Measurements from ENCODE around the gene DCDC2. TPM values are rescaled to one million over a fixed set of nuclear protein-coding genes. Genes with fewer than 3 reads are reported as not detected.

DCDC2 gene
- total RNA-seq, 3 donors from 2014 or later = 8.9 to 9.5 TPM; not detected in 1

DNA sequence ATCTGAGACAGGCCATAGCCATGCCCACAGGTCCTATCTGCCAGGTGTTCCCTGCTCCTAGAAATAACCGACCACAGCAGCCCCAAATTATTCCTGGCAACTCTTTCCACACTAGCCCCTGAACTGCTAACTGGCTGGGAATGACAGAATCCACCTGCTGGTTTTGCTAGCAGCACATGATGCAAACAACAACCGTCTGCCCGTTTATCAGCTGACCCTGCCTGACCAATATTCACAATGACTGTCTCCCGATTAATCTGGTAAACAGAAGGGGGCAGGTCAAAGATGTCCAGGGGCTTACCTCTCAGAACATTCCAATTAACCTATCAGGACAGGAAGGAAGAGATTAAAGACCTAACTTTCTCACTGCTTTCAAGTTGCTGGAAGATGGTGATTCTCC, 130.3 kb downstream of the DCDC2 start:
- Histone ChIP-seq H3K4me1 (no peaks in the 10 kb centered on the region), H3K4me3 (no peak overlapping the region), H3K9me3 (no peaks in the 10 kb centered on the region), H3K27me3 (no peaks in the 10 kb centered on the region), H3K27ac (no peak overlapping the region), H3K36me3 (no peaks in the 10 kb centered on the region)
- TF ChIP-seq POLR2AphosphoS5 (IDR thresholded peaks at IDR 0.05) (no peak), POLR2A (IDR thresholded peaks at IDR 0.05) (no peak)
- TF ChIP-seq, protein P1, sequence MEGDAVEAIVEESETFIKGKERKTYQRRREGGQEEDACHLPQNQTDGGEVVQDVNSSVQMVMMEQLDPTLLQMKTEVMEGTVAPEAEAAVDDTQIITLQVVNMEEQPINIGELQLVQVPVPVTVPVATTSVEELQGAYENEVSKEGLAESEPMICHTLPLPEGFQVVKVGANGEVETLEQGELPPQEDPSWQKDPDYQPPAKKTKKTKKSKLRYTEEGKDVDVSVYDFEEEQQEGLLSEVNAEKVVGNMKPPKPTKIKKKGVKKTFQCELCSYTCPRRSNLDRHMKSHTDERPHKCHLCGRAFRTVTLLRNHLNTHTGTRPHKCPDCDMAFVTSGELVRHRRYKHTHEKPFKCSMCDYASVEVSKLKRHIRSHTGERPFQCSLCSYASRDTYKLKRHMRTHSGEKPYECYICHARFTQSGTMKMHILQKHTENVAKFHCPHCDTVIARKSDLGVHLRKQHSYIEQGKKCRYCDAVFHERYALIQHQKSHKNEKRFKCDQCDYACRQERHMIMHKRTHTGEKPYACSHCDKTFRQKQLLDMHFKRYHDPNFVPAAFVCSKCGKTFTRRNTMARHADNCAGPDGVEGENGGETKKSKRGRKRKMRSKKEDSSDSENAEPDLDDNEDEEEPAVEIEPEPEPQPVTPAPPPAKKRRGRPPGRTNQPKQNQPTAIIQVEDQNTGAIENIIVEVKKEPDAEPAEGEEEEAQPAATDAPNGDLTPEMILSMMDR (IDR thresholded peaks at IDR 0.05) = no peak
- no peak for DNase-seq (ENCODE audit: low spot score in 2 of 2)
- intact Hi-C loops (cut with DNase I; ENCODE audit: low total_unique reads) = no loop called here

DNA sequence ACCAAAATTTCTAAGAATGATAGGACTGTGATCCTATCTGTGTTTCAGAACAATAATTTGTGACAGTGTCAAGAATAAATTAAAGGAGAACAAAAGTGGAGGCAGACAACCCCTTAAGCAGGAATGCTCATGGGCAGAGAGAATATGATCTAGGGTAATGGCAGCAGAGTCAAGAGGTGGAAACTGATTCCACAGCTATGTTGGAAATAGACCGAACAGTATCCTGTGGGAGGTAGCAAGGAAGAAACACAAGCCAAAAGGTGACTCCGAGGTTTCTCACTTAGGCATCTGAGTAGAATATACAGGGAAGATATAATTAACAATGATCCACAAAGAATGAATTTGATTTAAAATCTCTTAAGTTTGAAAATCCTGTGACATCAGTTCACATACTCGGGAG, 131.3 kb downstream of the DCDC2 start:
- intact Hi-C loops (cut with DNase I; ENCODE audit: low total_unique reads) = no loop called here
- H3K27me3 ChIP-seq = no peaks in the 10 kb centered on the region
- H3K9me3 ChIP-seq = no peaks in the 10 kb centered on the region
- no peak for TF ChIP-seq POLR2A (IDR thresholded peaks at IDR 0.05)
- TF ChIP-seq POLR2AphosphoS5 (IDR thresholded peaks at IDR 0.05) = no peak
- TF ChIP-seq, protein P1 (IDR thresholded peaks at IDR 0.05) = no peak
- no peaks in the 10 kb centered on the region for H3K36me3 ChIP-seq
- no peak overlapping the region for H3K27ac ChIP-seq
- H3K4me1 ChIP-seq = no peaks in the 10 kb centered on the region
- H3K4me3 ChIP-seq = no peak overlapping the region
- no peak for DNase-seq (ENCODE audit: low spot score in 2 of 2)

DNA sequence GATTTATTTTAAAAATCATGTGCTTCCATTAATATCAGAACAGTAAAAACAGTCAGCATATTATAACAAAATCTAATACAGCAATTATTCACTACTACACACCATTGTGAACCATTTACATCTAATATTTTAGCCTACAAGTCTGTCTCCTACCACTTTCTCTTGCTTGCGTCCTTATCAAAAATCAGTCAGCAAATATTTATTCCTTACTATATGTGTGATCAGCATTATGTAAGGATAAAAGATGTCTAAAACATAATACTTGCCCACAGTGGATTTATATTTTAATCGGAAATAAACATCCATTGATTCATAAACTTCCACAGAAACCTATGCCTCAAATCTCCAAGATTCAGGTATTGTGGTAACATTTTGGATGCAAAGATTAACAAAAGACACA, 132.0 kb downstream of the DCDC2 start:
- Histone ChIP-seq H3K4me1 (no peaks in the 10 kb centered on the region), H3K27ac (no peak overlapping the region), H3K36me3 (no peaks in the 10 kb centered on the region), H3K9me3 (no peaks in the 10 kb centered on the region), H3K27me3 (no peaks in the 10 kb centered on the region), H3K4me3 (no peak overlapping the region)
- DNase-seq (ENCODE audit: low spot score in 2 of 2) = no peak
- TF ChIP-seq, protein P1 (IDR thresholded peaks at IDR 0.05) = no peak
- TF ChIP-seq POLR2A (IDR thresholded peaks at IDR 0.05) (no peak), POLR2AphosphoS5 (IDR thresholded peaks at IDR 0.05) (no peak)
- intact Hi-C loops (cut with DNase I; ENCODE audit: low total_unique reads) = no loop called here

DNA sequence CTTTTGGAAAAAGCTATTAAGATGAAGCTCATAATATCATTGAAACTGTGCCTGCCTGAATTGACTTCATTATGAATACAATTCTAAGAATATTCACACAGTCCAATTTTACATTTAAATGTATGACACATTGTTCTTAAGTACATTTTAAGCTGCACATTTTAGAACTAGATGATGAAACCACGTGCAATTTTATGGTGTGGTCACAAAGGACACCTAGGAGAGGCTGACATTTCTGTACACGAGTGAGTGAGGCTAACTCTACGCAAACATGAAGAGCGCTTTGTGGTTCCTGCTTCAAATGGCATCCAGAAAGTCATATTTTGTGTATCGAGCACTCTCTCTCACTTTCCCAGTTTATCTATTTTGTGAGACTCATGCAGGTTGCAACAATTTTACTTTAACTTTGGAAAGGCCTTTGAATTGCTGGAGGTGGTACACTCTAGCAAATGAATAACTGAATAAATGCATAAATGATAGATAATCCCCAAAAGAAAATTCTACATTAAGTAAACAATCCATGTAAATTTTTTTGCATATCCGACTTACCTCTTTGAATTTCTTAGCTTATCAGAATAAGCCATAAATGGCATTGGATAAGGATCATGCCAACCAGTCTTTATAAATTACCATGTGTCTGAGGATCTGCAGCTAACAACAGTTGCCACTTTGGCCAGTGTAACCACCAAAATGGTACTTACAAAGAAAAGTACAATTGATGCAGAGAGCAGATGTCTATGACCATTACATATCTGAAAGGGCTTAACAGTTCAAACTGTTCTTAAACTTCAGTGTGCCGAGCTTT, 134.5 kb downstream of the DCDC2 start:
- TF ChIP-seq POLR2AphosphoS5 (IDR thresholded peaks at IDR 0.05) (no peak), POLR2A (IDR thresholded peaks at IDR 0.05) (no peak)
- TF ChIP-seq, protein P1 (IDR thresholded peaks at IDR 0.05) = no peak
- H3K27me3 ChIP-seq = no peaks in the 10 kb centered on the region
- no peak overlapping the region for H3K27ac ChIP-seq
- no peaks in the 10 kb centered on the region for H3K4me1 ChIP-seq
- no peak overlapping the region for H3K4me3 ChIP-seq
- intact Hi-C loops (cut with DNase I; ENCODE audit: low total_unique reads) = no loop called here
- H3K9me3 ChIP-seq = no peaks in the 10 kb centered on the region
- no peak for DNase-seq (ENCODE audit: low spot score in 2 of 2)
- no peaks in the 10 kb centered on the region for H3K36me3 ChIP-seq

DNA sequence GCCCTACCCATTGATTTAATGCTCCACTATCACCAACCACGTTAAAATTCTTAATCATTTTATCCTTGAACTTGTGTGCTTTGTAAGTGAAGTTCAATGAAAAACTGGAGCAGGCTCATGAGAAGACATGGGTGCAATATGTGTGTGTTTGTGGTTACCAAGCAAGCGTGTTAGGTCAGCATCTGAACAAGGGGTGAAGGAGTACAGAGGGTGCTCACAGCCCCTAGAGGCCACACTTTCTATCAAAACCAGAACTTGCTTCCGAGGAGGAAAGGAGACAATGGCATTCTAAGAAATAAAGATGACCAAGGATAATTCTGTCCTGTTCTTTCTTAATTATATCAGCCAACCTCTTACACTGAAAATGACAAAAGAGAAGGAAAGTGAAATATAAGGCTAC, 138.2 kb downstream of the DCDC2 start:
- TF ChIP-seq, protein P1 (IDR thresholded peaks at IDR 0.05) = no peak
- no peak for TF ChIP-seq POLR2A (IDR thresholded peaks at IDR 0.05)
- TF ChIP-seq POLR2AphosphoS5 (IDR thresholded peaks at IDR 0.05) = no peak
- no peak overlapping the region for H3K4me3 ChIP-seq
- intact Hi-C loops (cut with DNase I; ENCODE audit: low total_unique reads) = no loop called here

More for the DNA sequence above, 138.2 kb downstream of the DCDC2 start:
- Histone ChIP-seq H3K36me3 (no peaks in the 10 kb centered on the region), H3K27ac (no peak overlapping the region), H3K9me3 (no peaks in the 10 kb centered on the region), H3K27me3 (no peaks in the 10 kb centered on the region), H3K4me1 (no peaks in the 10 kb centered on the region)
- no peak for DNase-seq (ENCODE audit: low spot score in 2 of 2)

All from breast epithelium (tissue), 4 donors.